Ammon's horn (tissue), 1 donor: ENCODE measurements around the gene EGR2.

ENCODE experiments used
- DNase-seq: peaks from one replicate; pipeline ENCODE4 v3.0.0-alpha.2; 2016; ENCODE audit warnings: low spot score

EGR2 gene

DNA sequence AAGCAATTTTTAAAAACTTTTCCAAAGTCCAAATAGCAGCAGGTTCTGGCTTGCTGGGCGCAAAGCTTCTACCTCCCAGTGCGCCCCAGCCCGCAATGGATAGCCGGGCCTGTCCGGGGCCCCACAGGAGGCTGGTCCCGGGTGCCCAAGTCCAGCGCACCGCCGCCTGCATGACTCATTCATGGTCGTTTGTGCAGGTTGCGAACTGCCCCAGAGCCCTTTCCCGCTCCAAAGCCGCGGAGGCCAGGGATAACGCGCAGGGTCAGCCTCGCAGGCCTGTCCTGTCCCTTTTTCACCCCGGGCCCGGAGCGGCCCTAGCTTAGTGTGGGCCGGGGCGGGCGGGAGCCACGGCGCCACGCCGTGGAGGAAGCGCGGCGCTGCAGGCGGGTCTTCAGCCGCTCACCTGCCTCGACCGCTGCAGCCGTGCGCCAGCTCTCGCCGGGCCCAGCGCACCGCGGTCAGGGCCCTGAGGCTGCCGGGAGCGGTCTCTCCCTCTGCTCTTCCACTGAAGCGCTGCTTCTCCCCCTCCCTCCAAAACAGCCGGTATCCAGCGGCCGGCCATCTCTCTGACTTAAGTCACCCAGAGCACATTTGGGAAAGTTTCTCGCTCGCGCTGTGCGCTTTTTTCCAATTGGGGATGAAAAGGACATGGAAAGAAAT lies 1.7 kb upstream of the EGR2 start:
- DNase-seq: peak; percentile 68

DNA sequence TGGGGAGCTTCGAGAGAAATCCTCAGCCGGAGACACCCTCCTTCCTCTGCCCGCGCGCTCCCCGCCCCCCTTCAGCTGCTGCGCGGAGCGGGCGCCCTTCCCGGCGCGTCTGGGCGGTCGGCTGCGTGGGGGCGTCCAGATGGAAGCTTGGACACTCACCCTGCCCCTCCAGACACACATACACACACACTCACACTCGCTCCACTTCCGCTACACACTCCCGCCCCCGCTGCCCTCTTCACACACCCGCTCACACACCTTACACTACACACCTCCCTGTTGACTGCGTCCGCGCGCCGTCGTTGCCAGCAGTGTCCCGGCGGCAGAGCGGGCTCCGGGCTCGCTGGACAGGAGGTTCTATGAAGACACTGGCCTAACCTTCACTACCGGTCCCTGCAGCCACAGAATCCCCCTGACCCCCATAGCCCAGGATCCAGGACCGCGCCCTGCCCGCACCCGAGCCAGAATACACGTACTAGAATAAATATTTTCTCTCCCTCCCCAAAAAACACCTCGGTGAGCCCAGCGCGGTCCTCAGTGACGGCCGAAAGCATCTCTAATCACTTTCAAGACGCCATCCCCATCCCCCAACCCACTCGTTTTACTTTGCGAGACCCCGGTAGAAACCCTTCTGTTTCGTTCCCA lies 1.1 kb upstream of the EGR2 start:
- DNase-seq: peak; percentile 52

DNA sequence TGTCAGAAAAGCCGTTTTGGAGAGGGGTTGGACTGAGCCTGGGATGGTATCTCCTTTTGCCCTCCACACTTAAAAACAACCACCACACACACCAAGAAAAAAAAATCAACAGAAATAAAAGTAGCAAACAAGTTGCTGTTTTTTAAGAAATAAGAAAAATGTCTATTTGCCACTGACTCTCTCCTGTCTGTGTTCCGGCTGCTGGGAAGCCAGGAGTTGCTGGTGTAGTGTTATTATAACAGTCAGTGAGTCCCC lies 163 bp downstream of the EGR2 start:
- DNase-seq: no peak

DNA sequence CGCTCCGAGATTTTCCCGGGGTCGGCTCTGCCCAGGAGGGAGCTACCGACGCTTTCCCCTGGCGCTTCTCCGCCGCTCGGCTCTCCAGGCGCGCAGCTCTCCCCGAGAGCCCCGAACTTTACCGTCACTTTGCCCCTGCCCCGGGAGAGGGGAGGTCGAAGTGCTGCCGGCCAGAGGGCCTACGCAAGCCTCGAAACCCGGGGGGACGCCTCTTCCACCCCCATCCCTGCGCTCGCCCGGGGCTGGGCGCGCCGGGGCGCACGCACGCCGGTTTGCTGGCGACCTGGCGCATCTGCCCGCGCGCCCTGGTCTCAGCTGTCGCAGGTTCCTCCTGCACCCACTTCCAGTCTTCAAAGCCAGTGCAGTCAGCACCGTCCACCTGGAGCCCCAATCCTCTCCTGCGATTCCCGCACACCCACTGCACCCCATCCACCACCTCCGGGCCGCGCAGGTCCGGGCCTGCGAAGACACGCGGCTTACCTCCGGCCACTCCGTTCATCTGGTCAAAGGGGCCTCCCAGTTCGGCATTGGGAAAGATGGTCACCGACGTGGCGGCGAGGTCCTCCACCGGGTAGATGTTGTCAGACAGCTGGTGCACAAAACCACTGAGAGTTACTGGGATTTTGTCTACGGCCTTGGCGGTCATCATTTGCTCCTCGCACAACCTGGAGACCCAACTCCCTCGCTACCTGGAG lies 638 bp downstream of the EGR2 start:
- DNase-seq: no peak

DNA sequence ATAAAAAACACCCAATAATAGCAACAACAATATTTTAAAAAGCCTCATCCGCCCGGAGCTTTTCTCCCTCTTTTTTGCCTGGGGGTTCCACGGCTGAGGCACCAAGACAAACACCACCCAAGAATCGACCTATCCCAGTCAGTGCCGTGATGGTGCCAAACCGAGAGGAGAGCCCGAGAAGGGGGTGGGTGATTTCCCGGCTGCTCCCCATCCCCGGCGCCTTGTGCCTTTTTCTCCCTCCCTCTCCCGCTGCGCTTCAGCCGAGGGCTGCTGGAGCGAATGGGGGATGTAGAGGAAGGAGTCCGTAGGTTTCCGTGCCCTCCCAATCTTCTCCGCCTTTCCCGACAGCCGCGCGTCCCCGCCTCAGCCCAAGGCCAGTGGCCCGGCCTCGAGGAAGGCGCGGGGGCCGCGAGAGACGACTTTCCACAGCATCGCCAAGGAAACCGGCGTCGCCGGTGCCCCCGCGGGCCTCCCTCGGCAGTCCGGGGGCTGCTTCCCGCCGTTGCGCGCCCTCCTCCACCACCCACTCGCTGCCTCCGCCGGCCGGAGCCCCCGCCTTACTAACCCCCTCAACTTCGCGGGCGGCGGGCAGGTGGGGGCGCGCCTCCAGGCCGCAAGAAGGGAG lies 1.3 kb downstream of the EGR2 start:
- no peak for DNase-seq

DNA sequence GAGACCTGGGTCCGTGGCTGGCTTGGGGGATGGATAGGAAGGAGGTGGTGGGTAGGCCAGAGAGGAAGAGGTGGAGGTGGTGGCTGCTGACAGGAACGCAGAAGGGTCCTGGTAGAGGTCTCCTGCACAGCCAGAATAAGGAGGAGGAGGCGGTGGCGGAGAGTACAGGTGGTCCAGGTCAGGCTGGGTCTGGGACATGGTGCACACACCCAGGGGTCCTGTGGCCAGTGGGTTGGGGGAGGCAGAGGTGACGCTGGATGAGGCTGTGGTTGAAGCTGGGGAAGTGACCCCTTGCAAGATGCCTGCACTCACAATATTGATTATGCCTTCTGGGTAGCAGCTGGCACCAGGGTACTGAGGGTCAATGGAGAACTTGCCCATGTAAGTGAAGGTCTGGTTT lies 2.2 kb downstream of the EGR2 start:
- DNase-seq: no peak

DNA sequence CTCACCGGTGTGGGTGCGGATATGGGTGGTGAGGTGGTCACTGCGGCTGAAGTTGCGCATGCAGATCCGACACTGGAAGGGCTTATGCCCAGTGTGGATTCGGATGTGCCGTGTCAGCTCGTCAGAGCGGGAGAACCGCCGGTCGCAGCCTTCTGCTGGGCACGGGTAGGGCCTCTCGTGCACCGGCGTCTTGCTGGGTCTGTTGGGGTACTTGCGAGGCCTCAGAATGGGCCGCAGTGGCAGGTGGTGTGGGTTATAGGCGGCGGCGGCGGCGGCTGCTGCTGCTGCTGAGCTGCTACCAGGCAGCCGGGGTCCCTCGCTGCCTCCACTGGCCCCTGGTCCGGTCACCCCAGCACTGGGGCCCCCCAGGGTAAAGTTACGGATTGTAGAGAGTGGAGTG lies 2.7 kb downstream of the EGR2 start:
- no peak for DNase-seq

DNA sequence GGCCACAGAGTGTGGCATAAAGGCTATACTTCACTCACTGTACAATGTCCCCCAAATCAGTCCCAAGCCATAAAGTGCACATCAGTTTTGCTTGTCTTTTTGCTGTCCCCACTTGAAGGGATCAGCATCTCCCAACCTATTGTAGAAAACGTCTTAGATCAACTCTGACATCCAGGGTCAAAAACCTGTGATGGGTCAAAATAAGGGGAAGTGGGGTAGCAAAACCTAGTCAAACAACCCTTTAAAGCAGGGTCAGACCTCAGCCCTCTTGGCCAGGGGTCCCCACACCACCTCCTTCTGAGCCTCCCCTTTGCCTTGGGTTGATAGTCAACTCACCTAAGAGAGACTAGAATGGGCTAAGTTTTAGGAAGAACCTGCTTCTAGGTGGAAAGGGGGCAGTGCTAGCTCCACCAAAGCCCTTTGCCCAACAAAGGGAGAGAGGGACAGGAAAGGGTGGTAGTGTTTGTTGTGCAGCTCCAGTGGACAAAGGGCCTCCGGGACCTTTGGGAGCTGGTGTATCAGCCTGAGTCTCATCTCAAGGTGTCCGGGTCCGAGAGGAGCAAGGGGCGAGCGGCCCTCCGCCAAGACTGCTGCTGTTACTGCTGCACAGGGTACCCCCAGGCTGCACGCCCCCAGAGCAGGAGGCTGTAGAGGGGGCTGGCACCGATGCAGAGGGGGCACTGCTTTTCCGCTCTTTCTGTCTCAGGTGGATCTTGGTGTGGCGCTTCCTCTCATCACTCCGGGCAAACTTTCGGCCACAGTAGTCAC lies 3.3 kb downstream of the EGR2 start:
- no peak for DNase-seq

DNA sequence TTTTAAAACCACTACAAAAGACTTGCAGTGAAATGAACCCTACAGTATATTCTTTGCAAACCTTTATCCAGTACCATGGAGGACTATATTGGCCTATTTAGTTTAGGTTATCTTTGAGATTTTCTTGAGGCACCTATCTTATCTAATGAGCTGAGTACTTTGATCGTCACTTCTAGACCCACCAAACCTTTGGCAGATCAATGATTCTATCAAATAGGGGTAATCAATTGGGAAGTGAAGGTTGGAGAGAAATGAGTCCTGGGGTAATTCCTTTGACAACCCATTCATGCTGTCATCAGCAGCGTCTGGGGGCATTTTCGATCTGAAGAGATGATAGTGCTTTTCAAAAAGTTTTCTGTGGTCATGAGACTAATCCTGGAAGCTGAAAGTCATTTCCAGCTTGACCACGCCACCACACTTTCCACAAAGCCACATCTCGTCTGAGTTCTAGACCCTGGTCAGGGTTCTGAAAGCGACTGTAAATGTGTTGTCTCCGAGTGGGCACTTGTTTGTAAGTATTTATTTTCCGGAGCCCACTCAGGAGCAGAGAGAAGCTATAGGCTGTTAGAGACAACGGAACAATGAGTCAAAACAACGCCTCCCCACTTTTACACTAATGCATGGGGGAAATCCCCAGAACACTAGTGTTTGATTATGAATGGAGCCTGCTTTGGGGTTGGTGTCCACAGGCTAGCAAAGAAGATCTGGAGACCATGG lies 4.8 kb downstream of the EGR2 start:
- DNase-seq: no peak

DNA sequence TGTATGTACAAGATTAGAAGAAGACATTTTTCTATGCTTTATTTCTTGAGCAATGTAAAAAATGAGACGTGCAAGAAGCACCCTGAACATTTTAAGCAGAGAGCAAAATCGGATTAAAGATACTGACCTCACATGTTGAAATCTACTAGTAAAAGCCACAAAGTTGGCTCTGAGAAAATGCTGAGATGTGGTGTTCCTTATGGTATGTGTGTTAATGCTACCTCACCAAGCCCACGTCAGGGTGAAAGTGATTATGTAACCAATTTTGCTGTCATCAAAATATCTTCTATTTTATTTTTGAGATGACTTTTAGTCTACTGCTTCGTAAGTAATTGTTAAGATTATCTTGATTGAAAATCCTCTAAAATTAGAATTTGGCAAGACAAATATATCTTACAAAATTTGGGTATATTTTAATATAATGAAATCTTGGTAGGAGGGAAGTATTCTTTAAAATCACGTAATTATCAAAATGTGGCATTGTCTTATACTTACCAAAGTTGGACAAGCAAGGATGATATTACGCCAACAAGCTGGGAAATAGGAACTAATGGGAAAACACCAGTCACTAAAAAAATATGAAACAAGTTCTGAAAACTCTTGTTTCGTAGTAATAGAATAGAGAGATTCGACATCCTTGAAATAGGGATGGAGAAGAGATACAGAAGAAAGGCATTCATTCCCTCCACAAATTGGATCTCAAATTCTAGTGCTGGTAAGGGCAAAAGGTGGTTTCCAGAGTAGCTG lies 5.8 kb downstream of the EGR2 start:
- no peak for DNase-seq

DNA sequence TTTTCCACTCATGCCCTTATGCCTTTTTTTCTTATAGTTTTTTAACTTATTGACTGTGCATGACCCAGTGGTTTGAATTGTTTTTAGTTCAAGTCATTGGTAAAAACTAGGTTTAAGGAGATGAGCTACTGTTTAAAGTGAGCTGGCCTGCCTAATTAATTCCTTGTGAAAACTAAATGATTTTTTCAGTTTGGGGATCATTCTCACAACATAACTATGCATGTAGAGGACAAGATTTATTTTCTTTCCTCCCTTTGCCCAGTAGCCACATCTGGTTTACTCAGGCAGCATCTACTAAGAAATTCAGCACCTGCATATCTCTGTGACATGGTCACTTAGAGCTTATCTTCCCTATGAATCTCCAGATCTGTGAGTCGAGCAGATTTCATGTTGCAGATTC lies 9.9 kb downstream of the EGR2 start:
- DNase-seq: no peak

DNA sequence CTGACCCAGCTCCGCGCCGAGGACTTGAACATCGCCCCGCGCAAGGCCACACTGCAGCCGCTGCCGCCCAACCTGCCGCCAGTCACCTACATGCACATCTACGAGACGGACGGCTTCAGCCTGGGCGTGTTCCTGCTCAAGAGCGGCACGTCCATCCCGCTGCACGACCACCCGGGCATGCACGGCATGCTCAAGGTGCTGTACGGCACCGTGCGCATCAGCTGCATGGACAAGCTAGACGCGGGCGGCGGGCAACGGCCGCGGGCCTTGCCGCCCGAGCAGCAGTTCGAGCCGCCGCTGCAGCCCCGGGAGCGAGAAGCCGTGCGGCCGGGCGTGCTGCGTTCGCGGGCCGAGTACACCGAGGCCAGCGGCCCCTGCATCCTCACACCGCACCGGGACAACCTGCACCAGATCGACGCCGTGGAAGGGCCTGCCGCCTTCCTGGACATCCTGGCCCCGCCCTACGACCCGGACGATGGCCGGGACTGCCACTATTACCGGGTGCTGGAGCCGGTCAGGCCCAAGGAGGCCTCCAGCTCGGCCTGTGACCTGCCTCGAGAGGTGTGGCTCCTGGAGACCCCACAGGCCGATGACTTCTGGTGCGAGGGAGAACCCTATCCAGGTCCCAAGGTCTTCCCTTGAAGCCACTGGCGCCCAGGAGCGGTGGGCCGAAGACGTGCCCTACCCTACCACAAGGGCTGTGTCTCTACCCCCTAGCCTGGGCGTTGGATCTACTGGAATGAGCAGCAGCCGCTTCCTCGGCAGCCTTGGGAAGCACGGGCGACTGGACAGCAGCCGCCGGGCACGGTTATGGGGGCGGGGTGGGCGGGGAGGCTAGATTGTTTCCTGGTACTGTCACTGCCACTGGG lies 10.7 kb downstream of the EGR2 start:
- DNase-seq: peak; percentile 54

DNA sequence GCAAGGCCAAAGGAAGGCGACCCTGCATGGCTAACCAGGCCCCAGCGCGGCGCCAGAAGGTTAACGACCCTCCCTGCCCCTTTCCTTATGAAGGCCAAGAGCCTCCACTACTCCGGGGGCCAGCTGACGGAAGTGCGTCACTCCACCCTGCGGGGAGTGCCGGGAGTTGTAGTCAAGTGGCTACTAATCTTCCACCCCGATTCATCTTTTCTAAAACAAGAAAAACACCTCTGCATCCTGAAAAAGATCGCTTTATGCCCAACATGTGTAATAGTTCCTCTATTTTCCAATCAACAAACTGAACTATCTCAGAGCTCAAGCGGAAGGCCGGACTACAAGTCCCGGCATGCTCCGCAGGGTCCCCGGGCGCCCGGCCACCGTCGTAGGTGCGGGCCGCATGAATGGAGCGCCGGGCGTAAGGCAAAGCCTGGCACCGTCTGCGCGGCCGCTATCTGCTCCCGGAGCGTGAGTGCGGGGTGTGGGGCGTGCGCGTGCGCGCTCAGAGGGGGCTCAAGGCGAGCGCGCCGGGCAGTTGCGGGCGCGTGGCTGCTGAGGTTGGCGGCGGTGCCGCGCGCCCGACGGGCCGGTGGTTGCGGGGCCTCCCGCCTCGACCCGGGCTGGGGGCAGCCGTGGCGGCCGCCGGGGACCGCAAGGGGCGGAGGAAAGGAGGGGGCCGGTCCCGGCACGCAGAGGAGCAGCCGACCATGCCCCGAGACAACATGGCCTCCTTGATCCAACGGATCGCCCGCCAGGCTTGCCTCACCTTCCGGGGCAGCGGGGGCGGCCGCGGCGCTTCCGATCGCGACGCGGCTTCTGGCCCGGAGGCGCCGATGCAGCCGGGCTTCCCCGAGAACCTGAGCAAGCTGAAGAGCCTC lies 11.6 kb downstream of the EGR2 start, which contains the start of gene ADO:
Gene ADO (plus strand): TSS at position 365 of the 875 bp plus-strand sequence. CDS start 340 bp downstream, at position 705.
- DNase-seq: peak; percentile 95

DNA sequence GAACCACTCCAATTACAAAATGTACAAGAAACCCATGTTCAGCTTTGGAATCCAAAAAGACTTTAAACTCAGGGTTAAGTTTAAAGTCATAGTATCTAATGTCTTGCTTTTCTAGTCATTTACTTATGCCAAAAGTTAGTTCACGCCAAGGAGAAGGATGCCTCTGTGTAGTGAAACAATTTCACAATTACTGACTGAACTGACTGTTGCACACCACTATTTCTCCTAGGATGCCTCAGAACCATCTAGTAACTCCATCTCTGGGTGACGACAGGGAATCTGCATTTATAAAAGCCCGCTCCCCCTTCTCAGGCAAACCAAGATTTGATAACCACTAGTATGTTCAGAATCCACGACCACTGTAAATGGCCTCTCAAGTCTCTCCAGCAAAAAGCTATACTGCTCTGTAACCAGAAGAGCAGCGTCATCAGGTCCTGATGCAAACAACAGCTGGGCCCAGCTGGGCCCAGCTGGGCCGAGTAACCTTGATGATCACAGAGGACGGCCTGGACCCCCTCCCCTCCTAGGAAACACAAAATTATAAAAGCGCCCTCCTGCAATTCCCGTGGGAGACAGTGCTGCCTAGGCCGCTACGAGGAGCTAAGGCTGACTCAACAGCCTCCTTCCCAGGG lies 12.3 kb downstream of the EGR2 start:
- no peak for DNase-seq

DNA sequence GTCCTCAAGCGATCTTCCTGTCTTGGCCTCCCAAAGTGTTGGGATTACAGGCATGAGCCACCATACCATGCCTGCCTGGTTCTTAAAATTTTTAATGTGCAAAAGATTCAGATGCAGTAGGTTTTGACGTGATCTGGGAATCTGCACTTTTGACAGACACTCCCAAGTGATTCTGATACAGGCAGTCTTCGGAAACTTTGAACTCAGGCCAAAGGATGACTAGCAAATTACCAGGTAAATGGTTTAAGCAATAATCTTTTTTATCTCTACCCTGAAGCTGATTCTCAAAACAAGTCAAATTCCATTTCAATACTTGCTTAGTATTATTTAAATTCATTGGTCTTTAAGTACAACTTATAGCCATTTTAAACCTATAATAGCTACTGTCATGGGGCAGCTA lies 14.3 kb downstream of the EGR2 start:
- DNase-seq: no peak

DNA sequence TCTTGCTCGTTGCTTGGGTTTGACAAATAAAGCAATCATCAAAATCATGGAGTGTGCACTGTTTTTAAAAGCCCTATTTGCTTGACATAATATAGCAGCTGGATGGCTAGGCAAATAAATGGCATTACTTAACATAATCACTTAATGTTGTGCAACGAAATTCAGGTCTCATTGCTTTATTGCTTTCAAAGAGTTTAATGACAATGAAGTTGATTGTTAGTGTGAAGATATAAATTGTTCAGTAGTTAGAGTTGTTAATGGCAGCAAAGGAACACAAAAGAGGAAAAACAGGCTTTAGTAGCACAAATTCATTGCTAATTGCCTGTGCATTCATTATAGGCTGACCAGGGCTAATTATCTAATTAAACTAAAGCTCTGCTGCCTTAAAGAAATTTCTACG lies 19.3 kb downstream of the EGR2 start:
- no peak for DNase-seq

DNA sequence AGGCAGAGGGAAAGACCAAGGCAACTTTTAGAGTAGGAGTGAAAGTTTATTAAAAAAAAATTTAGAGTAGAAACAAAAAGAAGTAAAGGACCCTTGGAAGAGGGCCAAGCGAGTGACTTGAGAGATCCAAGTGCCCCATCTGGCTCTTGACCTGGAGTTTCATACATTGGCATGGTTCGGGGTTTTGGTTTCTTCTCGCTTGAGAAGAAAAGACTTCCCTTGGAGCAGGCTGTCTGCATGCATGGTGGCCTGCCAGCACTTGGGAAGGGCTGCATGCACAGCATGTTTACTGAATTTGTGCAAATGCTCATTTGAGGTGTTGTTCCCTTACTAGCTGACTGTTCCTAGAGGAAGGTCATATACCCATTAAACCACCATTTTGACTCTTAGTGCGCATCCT lies 20.4 kb downstream of the EGR2 start:
- DNase-seq: no peak

DNA sequence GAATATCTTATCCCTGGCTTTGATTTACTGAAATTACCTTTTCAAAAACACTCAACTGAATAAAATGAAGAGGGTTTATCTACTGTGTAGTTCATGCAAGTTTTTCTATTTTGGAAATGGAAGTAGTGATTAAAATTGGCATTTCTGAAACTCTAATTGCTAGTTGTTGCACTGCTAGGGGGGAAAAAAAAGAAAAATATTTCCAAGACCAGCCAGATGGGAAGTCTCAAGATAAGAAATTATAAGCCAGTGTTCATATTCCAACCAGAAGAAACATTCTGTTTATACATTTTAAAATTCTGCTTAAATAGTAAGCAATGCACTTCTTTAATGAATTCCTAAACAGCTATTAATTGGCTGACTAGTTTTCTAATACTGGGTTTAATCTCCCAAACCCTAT lies 21.1 kb downstream of the EGR2 start:
- no peak for DNase-seq

DNA sequence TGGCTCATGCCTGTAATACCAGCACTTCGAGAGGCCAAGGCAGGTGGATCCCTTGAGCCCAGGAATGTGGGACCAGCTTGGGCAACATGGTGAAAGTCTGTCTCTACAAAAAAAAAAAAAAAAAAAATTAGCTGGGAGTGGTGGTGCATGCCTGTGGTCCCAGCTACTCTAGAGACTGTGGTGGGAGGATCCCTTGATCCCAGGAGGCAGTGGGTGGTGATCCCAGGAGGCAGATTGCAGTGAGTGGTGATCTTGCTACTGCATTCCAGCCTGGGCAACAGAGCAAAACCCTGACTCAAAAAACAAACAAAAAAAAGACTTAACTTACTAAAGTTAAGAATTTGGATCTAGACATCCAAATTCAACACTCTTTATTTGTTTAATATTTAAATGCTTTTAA lies 21.9 kb downstream of the EGR2 start:
- DNase-seq: no peak
